Spinal cord (tissue), 10 donors: ENCODE measurements around the gene GAR1. TPM values are rescaled to one million over a fixed set of nuclear protein-coding genes. Genes with fewer than 3 reads are reported as not detected.

Experiments used
- DNase-seq, 6 donors: peaks; one replicate each; pipeline versions ENCODE4 v3.0.0 to v3.0.0-alpha.2; 2013 to 2015; ENCODE audit warnings: low spot score in 6 of 6, low read depth in 4 of 6
- H3K27ac ChIP-seq: one replicate; pipeline ENCODE4 v1.5.1; 2013; ENCODE audit warnings: low read depth, low read length, control low read depth
- H3K27me3 ChIP-seq: one replicate; pipeline ENCODE4 v1.6.1; 2013; ENCODE audit warnings: low read length; ENCODE audit not compliant: control insufficient read depth, insufficient read depth
- H3K36me3 ChIP-seq: one replicate; pipeline ENCODE4 v1.6.1; 2013; ENCODE audit warnings: low read length; ENCODE audit not compliant: control insufficient read depth, insufficient read depth
- H3K4me1 ChIP-seq: one replicate; pipeline ENCODE4 v1.6.1; 2013; ENCODE audit warnings: low read length; ENCODE audit not compliant: control insufficient read depth, insufficient read depth
- H3K4me3 ChIP-seq: one replicate; pipeline ENCODE4 v1.5.1; 2013; ENCODE audit warnings: low read depth, low read length, control low read depth
- H3K9me3 ChIP-seq: one replicate; pipeline ENCODE4 v1.6.1; 2013; ENCODE audit warnings: low read length; ENCODE audit not compliant: control insufficient read depth, insufficient read depth
- WGBS: methylation state at CpG from one replicate; pipeline ENCODE4 v1.1.5; 2013; ENCODE audit warnings: missing lambda C conversion rate; ENCODE audit not compliant: insufficient coverage; 5-methylcytosine and 5-hydroxymethylcytosine counted together
- polyA plus RNA-seq, 2 donors: library from polyadenylated mRNA; unstranded; fragments of 120-200 nt; gene quantifications; one replicate each; pipeline ENCODE4 v1.2.1, GENCODE V29; 2013; ENCODE audit not compliant: insufficient read length in 2 of 2
- total RNA-seq, 2 donors: library from RNA; depleted of rRNA in 1 of 2; stranded (reverse); fragments of 120-200 nt in 1 of 2; fragments of >200 nt in 1 of 2; gene quantifications; one replicate each; pipeline versions ENCODE4 v1.2.3 to v1.2.4, GENCODE V29; 2013 to 2014
- donor health status: healthy.

Gene GAR1
- total and polyA plus RNA-seq, 4 donors = 5.8 to 24.1 (median 14.4) TPM

- Histone ChIP-seq H3K36me3 (no peaks in the 10 kb centered on the region), H3K27ac (no peak overlapping the region), H3K27me3 (no peaks in the 10 kb centered on the region), H3K4me1 (no peaks in the 10 kb centered on the region), H3K4me3 (no peak overlapping the region), H3K9me3 (peaks cover 6% of the 10 kb centered on the region)
- DNase-seq = no peak
Measured at GRCh38 chr4:109864134-109864533, 48.6 kb downstream of the GAR1 start.

GRCh38 chr4:109870061-109870460, 54.5 kb downstream of the GAR1 start:
- WGBS = 90% methylated on average over 3 of the region's 5 CpGs
- no peak for DNase-seq
- H3K27ac ChIP-seq = no peak overlapping the region
- no peak overlapping the region for H3K4me3 ChIP-seq
- no peaks in the 10 kb centered on the region for H3K36me3 ChIP-seq
- H3K9me3 ChIP-seq = no peaks in the 10 kb centered on the region
- no peaks in the 10 kb centered on the region for H3K4me1 ChIP-seq
- H3K27me3 ChIP-seq = no peaks in the 10 kb centered on the region

- H3K4me3 ChIP-seq = no peak overlapping the region
- H3K4me1 ChIP-seq = no peaks in the 10 kb centered on the region
- H3K9me3 ChIP-seq = no peaks in the 10 kb centered on the region
- no peak for DNase-seq
- no peaks in the 10 kb centered on the region for H3K27me3 ChIP-seq
- H3K27ac ChIP-seq = no peak overlapping the region
- H3K36me3 ChIP-seq = no peaks in the 10 kb centered on the region
- WGBS = 90% methylated on average over 2 of the region's 2 CpGs
Measured at GRCh38 chr4:109872065-109872464, 56.5 kb downstream of the GAR1 start.

- WGBS = over 99% methylated on average over 6 of the region's 6 CpGs
- Histone ChIP-seq H3K4me3 (no peak overlapping the region), H3K27me3 (no peaks in the 10 kb centered on the region), H3K9me3 (no peaks in the 10 kb centered on the region), H3K4me1 (no peaks in the 10 kb centered on the region), H3K36me3 (no peaks in the 10 kb centered on the region), H3K27ac (no peak overlapping the region)
- no peak for DNase-seq
Measured at GRCh38 chr4:109872950-109873656, 57.5 kb downstream of the GAR1 start.

- Histone ChIP-seq H3K36me3 (no peaks in the 10 kb centered on the region), H3K9me3 (no peaks in the 10 kb centered on the region), H3K27me3 (no peaks in the 10 kb centered on the region), H3K4me1 (no peaks in the 10 kb centered on the region), H3K4me3 (no peak overlapping the region), H3K27ac (no peak overlapping the region)
- 75% methylated on average over 9 of the region's 11 CpGs for WGBS
- no peak for DNase-seq
Measured at GRCh38 chr4:109873791-109874514, 58.4 kb downstream of the GAR1 start.

Other genes with a start within 250 kb of the GAR1 start
- gene CASP6, start 112.3 kb upstream of the GAR1 start, total RNA-seq = 10 to 100 TPM; 12.9 to 20.9 TPM
- gene CASP6, start 112.3 kb upstream of the GAR1 start, polyA plus RNA-seq = 10 to 100 TPM; 11.8 to 15.8 TPM
- 10 to 100 TPM; 28.0 to 28.4 TPM for gene PLA2G12A, start 85.7 kb upstream of the GAR1 start, total RNA-seq
- 10 to 100 TPM; 25.5 to 36.1 TPM for gene PLA2G12A, start 85.7 kb upstream of the GAR1 start, polyA plus RNA-seq
- 10 to 100 TPM; 36.7 to 88.3 TPM for gene CFI, start 13.8 kb upstream of the GAR1 start, total RNA-seq
- 10 to 100 TPM in 1 of 2 donors, 1 to 10 TPM in 1; 7.5 to 24.9 TPM for gene CFI, start 13.8 kb upstream of the GAR1 start, polyA plus RNA-seq
- under 1 TPM; 0.44 to 0.79 TPM for gene RRH, start 12.2 kb downstream of the GAR1 start, total RNA-seq
- gene RRH, start 12.2 kb downstream of the GAR1 start, polyA plus RNA-seq = under 1 TPM; 0.59 to 0.65 TPM
- under 1 TPM; 0.22 to 0.30 TPM for gene LRIT3, start 32.3 kb downstream of the GAR1 start, total RNA-seq
- under 1 TPM; 0.48 to 0.81 TPM for gene LRIT3, start 32.3 kb downstream of the GAR1 start, polyA plus RNA-seq
- 1 to 10 TPM in 1 of 2 donors, under 1 TPM in 1; 0.72 to 1.8 TPM for gene EGF, start 97.1 kb downstream of the GAR1 start, total RNA-seq
- gene EGF, start 97.1 kb downstream of the GAR1 start, polyA plus RNA-seq = 1 to 10 TPM; 1.8 to 2.1 TPM